CD4-positive, alpha-beta memory T cell (primary cell): ENCODE measurements around the gene FOXM1. TPM values are rescaled to one million over a fixed set of nuclear protein-coding genes. Genes with fewer than 3 reads are reported as not detected.

Experiments
- CTCF ChIA-PET: fragments of 350-600 bp; sonication (Branson Sonifier 250); formaldehyde crosslinking; loops from one replicate; lab custom pipeline; 2021; ENCODE audit warnings: inconsistent platforms; ENCODE audit not compliant: partially characterized antibody; lab: Charles Lee
- POLR2A ChIA-PET: fragments of 350-600 bp; sonication (Branson Sonifier 250); formaldehyde crosslinking; loops from one replicate; lab custom pipeline; 2021; ENCODE audit not compliant: partially characterized antibody; lab: Charles Lee
- DNase-seq, 5 donors: peaks; one replicate each; pipeline versions ENCODE4 v3.0.0 to v3.0.0-alpha.2; 2020 to 2022; ENCODE audit warnings: mixed read lengths in 1 of 5
- H3K27ac ChIP-seq: one replicate; pipeline ENCODE4 v1.7.0; 2013; ENCODE audit warnings: low read depth, low read length
- H3K27me3 ChIP-seq: 2 replicates; pipeline ENCODE4 v1.7.0; 2013; ENCODE audit warnings: mild to moderate bottlenecking, low read length, moderate library complexity; ENCODE audit not compliant: insufficient read depth
- H3K36me3 ChIP-seq: 2 replicates; pipeline ENCODE4 v1.7.0; 2013; ENCODE audit warnings: mild to moderate bottlenecking, low read length, moderate library complexity; ENCODE audit not compliant: insufficient read depth
- H3K4me1 ChIP-seq: 2 replicates; pipeline ENCODE4 v1.7.0; 2013; ENCODE audit warnings: mild to moderate bottlenecking, low read length, moderate library complexity; ENCODE audit not compliant: insufficient read depth
- H3K4me3 ChIP-seq, 2 donors: one replicate each; pipeline ENCODE4 v1.7.0; 2013; ENCODE audit warnings: low read length in 2 of 2, mild to moderate bottlenecking in 1 of 2
- H3K9me3 ChIP-seq, 2 donors: one replicate each; pipeline ENCODE4 v1.7.0; 2013; ENCODE audit warnings: low read length in 2 of 2, control low read depth in 1 of 2; ENCODE audit not compliant: control insufficient read depth in 1 of 2
- H3K27ac Mint-ChIP-seq, 7 donors: one replicate each; pipeline ENCODE4 v1.8.0; 2020 to 2021; ENCODE audit warnings: mixed read lengths in 7 of 7, mild to moderate bottlenecking in 6 of 7, inconsistent platforms in 3 of 7, moderate library complexity in 3 of 7
- H3K27me3 Mint-ChIP-seq, 2 donors: one replicate each; pipeline ENCODE4 v1.8.0; 2020 to 2021; ENCODE audit warnings: mixed read lengths in 2 of 2
- H3K36me3 Mint-ChIP-seq, 2 donors: one replicate each; pipeline ENCODE4 v1.8.0; 2020 to 2021; ENCODE audit warnings: mixed read lengths in 2 of 2, inconsistent platforms in 1 of 2, mild to moderate bottlenecking in 1 of 2
- H3K4me1 Mint-ChIP-seq, 4 donors: one replicate each; pipeline ENCODE4 v1.8.0; 2020 to 2021; ENCODE audit warnings: mixed read lengths in 4 of 4, mild to moderate bottlenecking in 1 of 4
- H3K4me3 Mint-ChIP-seq, 8 donors: one replicate each; pipeline ENCODE4 v1.8.0; 2020 to 2021; ENCODE audit warnings: mixed read lengths in 8 of 8, mild to moderate bottlenecking in 7 of 8, moderate library complexity in 6 of 8, inconsistent platforms in 3 of 8
- H3K9me3 Mint-ChIP-seq, 8 donors: one replicate each; pipeline ENCODE4 v1.8.0; 2020 to 2021; ENCODE audit warnings: mixed read lengths in 8 of 8, mild to moderate bottlenecking in 5 of 8, inconsistent platforms in 3 of 8, moderate library complexity in 1 of 8
- intact Hi-C: fragments of 100-400 bp; cut with micrococcal nuclease; formaldehyde crosslinking; loops from one replicate; pipeline ENCODE4 v1.15.1; 2023
- polyA plus RNA-seq, 2 donors: library from polyadenylated mRNA; unstranded; fragments of 300-500 nt; fragmentation: Illumina TruSeq; gene quantifications; one replicate each; pipeline ENCODE4 v1.2.3, GENCODE V29; 2021
- total RNA-seq, 2 experiments: library from RNA; stranded (reverse); gene quantifications; one replicate each; pipeline ENCODE4 v1.2.3, GENCODE V29; 2021

The FOXM1 gene
- total and polyA plus RNA-seq, 4 experiments from 2014 or later: 0.30 to 0.44 (median 0.30) TPM; not detected in 1

- peak overlapping the region in 4 of 7 donors; percentile 18 to 100 (median 100) for H3K27ac Mint-ChIP-seq
- H3K4me3 Mint-ChIP-seq: peak overlapping the region in 7 of 8 donors; percentile 32 to 100 (median 99)
- H3K36me3 Mint-ChIP-seq: peaks cover 0 to 13% of the 10 kb centered on the region in 2 donors
- peak overlapping the region; percentile 90 for H3K27ac ChIP-seq
- intact Hi-C loops: loop anchor here (1.0 to 2.0 kb wide), 5 partner anchors 18 to 1121 kb away; partner anchors contain the start of genes ADIPOR2, FKBP4, FOXM1 and RHNO1
- peaks cover 12 to 32% (median 23%) of the 10 kb centered on the region in 4 donors for H3K4me1 Mint-ChIP-seq
- no peaks in the 10 kb centered on the region for H3K9me3 Mint-ChIP-seq
- H3K36me3 ChIP-seq: peaks cover 2% of the 10 kb centered on the region
- POLR2A ChIA-PET: interaction anchor here (3.2 to 4.0 kb wide), 3 partner anchors 16 to 121 kb away, joined by 15 to 39 read pairs (median 21); partner anchors contain the start of genes FKBP4, FOXM1 and RHNO1
- no peak for DNase-seq
- peaks cover 24% of the 10 kb centered on the region for H3K4me1 ChIP-seq
- CTCF ChIA-PET: interaction anchor here (3.7 kb wide), 1 partner anchor 15 kb away, joined by 19 read pairs; no protein-coding TSS in a partner anchor
- H3K27me3 ChIP-seq: no peaks in the 10 kb centered on the region
- no peaks in the 10 kb centered on the region for H3K9me3 ChIP-seq
- peaks cover 0 to 4% of the 10 kb centered on the region in 2 donors for H3K27me3 Mint-ChIP-seq
- H3K4me3 ChIP-seq: peak overlapping the region in 1 of 2 donors; percentile 97
Measured at GRCh38 chr12:2811801-2812200, 65.2 kb downstream of the FOXM1 start.

Other genes starting within 250 kb of the FOXM1 start
- gene FKBP4, start 82.2 kb downstream of the FOXM1 start, total RNA-seq: 10 to 100 TPM; 51.3 to 53.3 TPM
- gene FKBP4, start 82.2 kb downstream of the FOXM1 start, polyA plus RNA-seq: 10 to 100 TPM; 24.9 to 34.9 TPM
- 100 to 1,000 TPM; 116 to 133 TPM for gene ITFG2, start 64.5 kb downstream of the FOXM1 start, total RNA-seq
- gene ITFG2, start 64.5 kb downstream of the FOXM1 start, polyA plus RNA-seq: 10 to 100 TPM; 45.8 to 47.1 TPM
- not detected for gene NRIP2, start 42.1 kb downstream of the FOXM1 start, total RNA-seq
- 1 to 10 TPM in 1 of 2 donors, under 1 TPM in 1; 0.29 to 2.0 TPM for gene NRIP2, start 42.1 kb downstream of the FOXM1 start, polyA plus RNA-seq
- gene TEX52, start 20.1 kb downstream of the FOXM1 start, total RNA-seq: not detected
- not detected for gene TEX52, start 20.1 kb downstream of the FOXM1 start, polyA plus RNA-seq
- 10 to 100 TPM; 31.2 to 35.7 TPM for gene RHNO1, start within 50 bp of the FOXM1 start, total RNA-seq
- gene RHNO1, start within 50 bp of the FOXM1 start, polyA plus RNA-seq: 100 to 1,000 TPM in 1 of 2 donors, 10 to 100 TPM in 1; 58.5 to 107 TPM
- gene TULP3, start 13.7 kb upstream of the FOXM1 start, total RNA-seq: 1 to 10 TPM; 6.7 to 9.1 TPM
- gene TULP3, start 13.7 kb upstream of the FOXM1 start, polyA plus RNA-seq: 10 to 100 TPM in 1 of 2 donors, 1 to 10 TPM in 1; 8.4 to 10.0 TPM
- not detected for gene TEAD4, start 82.2 kb upstream of the FOXM1 start, total RNA-seq
- gene TEAD4, start 82.2 kb upstream of the FOXM1 start, polyA plus RNA-seq: not detected
- under 1 TPM; 0.67 to 0.84 TPM for gene TSPAN9, start 200.2 kb upstream of the FOXM1 start, total RNA-seq
- gene TSPAN9, start 200.2 kb upstream of the FOXM1 start, polyA plus RNA-seq: not detected